Posterior cingulate gyrus (tissue), 11 donors: ENCODE measurements around the gene SLC37A1.
A peak's percentile ranks its signal among the peaks of the same experiment; 100 is the strongest.

Source experiments
- DNase-seq, 10 donors: peaks; one replicate each; pipeline versions ENCODE4 v3.0.0 to v3.0.0-alpha.2; 2020 to 2021; ENCODE audit warnings: mixed read lengths in 3 of 10
- intact Hi-C: fragments of 100-400 bp; cut with DNase I; formaldehyde crosslinking; loops from one replicate; pipeline ENCODE4 v1.15.1; 2023

The SLC37A1 gene

DNA sequence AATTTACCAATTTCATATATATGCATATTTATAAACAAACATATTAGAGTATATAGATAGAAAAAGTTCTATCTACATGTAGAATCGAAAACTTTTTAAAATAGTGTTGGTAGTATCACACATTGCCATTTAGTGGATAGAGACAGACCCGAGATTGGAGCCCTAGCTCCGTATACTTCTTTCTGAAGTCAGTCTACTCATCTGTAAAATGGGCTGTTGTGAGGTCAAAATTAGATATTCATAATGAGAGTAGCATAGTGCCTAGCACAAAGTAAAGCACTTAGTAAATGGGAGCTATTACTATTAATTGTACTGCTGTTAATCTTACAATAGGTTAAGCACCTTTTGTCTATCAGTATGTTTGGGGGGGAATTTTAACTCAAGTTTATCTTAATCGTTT, 13.4 kb upstream of the SLC37A1 start:
- no peak for DNase-seq
- intact Hi-C loops, result no loop called here

GRCh38 chr21:42500736-42501135, 12.9 kb upstream of the SLC37A1 start:
- intact Hi-C loops, result no loop called here
- DNase-seq, result no peak

- DNase-seq, result no peak
- intact Hi-C loops, result no loop called here
These were observed 9.9 kb upstream of the SLC37A1 start for GRCh38 chr21:42503711-42504110.

DNA sequence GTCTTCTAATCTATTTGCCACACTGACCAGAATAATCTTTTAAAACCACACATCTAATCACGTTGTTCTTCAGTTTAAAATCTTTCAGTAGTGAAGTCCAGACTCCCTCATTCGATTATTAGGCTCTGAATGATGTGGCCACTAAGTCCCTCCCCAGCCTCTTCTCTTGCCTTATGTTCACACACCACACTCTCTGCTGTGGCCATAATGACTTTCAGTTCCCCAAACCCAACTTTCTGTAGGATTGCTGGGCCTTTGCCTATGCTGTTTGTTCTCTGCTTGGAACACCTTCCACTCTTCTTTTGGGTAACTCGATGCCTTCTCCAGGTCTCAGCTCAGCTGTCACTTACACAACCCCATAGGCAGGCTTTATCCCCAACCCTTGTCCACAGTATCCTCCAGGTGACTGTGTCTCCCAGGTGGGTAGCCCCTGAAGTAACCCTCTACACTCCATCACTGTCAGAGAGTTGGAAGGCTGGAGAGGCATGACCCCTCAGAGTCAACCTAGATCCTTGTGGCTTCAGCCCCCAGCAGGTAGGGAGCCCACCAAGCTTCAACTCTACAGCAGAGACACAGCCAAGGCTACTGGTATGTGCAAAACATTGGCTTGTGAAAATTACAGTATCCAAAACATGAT, 8.4 kb upstream of the SLC37A1 start:
- no peak for DNase-seq
- intact Hi-C loops, result no loop called here

- intact Hi-C loops, result no loop called here
- no peak for DNase-seq
These were observed 6.2 kb upstream of the SLC37A1 start for GRCh38 chr21:42507418-42507817.

DNA sequence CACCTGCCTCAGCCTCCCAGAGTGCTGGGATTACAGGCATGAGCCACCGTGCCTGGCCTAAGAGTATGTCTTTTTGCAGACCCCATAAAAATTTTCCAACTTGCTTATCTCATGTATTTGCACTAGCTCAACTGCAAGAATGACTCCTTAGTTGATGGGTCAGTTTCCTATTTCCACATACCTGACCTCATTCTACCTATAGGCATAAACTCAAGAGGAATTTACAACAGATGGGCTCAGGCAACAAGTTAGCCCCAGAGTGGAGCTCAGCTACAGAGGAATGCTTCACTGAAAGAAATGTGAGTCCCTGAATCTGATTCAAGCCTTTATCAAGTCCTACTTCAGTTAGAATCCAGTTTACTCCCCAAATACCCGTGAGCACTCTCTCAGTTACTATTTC, 5.3 kb upstream of the SLC37A1 start:
- DNase-seq, result no peak
- intact Hi-C loops, result no loop called here

- no peak for DNase-seq
- intact Hi-C loops, result no loop called here
These were observed 4.4 kb upstream of the SLC37A1 start for GRCh38 chr21:42509244-42509643.

DNA sequence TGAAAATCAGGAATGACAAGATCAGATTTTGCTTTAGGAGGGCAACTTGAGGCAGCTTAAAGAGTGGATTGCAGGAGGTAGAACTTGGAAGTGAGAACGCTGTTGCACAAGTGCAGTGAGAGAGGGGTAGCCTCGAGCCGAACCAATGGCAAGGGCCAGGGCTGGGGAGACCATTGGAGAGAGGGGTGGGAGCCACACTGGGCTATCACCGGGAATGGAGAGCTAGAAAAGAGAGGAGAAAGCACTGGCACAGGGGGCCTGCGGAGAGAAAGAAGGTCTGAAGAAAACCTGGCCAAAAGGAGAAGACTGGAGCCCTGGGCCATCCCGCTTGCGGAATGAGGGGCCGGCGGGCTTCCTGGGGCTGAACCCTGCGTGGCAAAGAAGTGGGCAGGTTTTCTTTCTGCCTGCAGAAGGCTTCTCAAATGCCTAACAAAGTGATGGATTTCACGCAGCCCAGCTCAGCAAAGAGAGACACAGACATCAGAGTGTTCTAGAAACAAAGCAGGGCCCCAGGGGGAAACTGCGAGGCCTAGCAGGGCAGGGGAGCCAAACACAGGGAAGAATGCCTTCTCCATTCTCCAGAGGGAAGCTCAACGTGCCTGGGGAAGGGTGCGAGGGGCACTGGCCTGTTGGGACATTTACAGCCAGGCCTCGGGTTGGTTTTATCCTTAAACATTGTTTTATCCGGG, 1.2 kb upstream of the SLC37A1 start:
- peak in 1 of 10 donors; percentile 63 for DNase-seq
- intact Hi-C loops, result no loop called here

- intact Hi-C loops, result no loop called here
- DNase-seq, result peak in 7 of 10 donors; percentile 39 to 92 (median 51)
These were observed 582 bp downstream of the SLC37A1 start for GRCh38 chr21:42513985-42514882.

DNA sequence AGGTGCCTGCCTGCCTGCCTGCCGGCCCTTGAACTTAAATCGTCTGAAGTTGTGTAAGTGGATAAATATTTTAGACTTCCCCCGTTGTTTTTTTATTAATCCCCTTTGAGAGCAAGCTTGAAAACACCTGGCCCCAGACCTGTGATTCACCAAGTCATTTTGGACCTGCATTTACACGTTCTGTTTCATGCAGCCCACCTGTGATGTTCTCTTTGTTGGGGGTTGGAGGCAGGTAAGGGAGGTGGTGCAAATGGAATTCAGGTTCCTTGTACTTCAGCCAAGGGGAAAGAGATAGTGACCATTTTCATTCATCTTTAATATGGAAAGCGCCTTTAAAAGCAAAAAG, 1.2 kb downstream of the SLC37A1 start:
- intact Hi-C loops, result no loop called here
- peak in 1 of 10 donors; percentile 79 for DNase-seq

DNA sequence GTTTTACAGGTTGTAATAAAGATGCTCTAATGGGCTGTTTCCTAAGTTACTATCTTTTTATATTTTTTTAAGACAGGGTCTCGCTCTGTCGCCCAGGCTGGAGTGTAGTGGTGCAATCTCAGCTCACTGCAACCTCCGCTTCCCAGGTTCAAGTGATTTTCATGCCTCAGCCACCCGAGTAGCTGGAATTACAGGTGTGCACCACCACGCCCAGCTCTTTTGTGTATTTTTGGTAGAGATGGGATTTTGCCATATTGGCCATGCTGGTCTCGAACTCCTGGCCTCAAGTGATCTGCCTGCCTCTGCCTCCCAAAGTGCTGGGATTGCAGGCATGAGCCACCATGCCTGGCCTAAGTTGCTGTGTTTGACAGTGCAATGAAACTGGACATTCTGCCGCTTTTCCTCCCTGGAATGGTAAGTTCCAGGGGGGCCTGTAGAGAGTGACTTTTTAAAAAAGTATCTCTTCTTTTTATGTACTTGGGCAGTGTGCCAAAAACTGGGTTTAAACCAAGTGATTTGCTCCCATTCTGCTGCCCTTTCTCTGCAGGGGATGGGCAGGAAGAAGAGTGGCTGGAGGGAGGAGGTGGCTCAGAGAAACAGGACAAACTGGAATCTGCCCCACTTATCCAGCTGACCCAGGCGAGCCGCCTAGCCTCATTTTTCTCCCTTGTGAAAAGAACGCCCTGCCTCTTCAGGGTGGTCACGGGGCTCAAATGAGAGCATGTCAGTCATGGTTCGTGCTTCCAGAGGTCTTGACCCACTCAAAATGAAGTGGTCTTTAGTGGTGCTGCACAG, 2.3 kb downstream of the SLC37A1 start:
- peak in 1 of 10 donors; percentile 12 for DNase-seq
- intact Hi-C loops, result no loop called here

GRCh38 chr21:42518215-42518614, 4.6 kb downstream of the SLC37A1 start:
- intact Hi-C loops, result no loop called here
- peak in 1 of 10 donors; percentile 39 for DNase-seq

GRCh38 chr21:42518626-42519025, 5.0 kb downstream of the SLC37A1 start:
- no peak for DNase-seq
- intact Hi-C loops, result no loop called here

DNA sequence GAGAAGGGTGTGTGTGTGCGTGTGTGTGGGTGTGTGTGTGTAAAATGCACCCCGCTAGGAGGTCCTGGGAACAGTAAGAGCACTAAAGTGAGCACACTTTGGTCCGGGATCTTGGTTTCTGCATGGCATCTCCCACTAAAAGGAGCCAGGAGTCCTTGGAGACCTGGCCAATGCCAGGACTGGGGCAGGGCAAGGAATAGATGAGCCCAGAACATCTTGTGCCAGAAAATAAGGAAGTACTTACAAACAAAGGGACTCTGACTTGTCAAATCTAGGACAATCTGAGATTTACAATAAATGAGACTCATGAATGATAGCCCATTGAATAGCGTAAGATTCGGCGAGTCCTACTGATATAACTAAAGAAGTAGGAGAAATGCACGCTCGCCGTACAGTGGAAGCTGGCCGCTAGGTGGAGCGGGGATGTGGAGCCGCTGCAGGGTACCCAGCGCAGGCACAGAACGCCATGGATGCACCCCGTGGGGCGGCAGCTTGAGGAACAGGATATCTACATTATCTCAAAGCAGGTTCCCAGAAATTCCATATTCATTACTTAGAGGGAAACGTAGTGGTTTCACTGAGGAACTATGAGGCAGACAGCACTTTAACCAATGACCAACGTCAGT, 7.1 kb downstream of the SLC37A1 start:
- DNase-seq, result peak in 4 of 10 donors; percentile 30 to 90 (median 58)
- intact Hi-C loops, result no loop called here

DNA sequence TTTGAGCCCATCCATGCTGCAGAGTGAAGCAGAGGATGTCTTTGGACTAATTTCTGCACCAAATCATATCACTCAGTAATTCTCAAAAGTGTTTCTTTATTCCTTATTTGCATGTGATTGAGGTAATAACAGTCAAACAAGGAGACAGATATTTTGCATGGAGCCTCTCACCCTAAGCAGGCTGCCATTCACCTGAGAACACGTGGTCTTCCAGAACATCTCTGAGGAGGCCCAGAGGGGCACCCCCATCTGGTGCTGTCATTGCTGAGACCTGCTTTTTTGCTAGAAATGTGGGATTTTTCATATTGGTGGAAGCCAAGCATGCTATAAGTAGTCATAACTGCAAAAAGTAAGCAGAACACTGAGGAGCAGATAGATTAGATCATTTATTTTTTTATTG, 7.7 kb downstream of the SLC37A1 start:
- intact Hi-C loops, result no loop called here
- no peak for DNase-seq

DNA sequence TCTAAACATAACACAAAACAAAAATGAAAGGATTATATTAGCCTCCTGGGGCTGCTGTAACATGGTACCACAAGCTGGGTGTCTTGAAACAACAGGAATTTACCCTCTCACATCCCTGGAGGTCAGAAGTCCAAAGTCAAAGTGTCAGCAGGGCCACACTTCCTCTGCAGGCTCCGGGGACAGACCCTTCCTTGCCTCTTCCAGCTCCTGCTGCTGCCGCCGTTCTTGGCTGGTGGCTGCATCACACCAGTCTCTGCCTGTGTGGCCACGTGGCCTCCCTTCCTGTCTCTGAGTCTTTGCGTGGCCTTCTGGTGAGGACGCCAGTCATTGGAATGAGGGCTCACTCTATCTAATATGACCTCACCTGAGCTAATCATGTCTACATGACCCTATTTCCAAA, 8.2 kb downstream of the SLC37A1 start:
- DNase-seq, result no peak
- intact Hi-C loops, result no loop called here

DNA sequence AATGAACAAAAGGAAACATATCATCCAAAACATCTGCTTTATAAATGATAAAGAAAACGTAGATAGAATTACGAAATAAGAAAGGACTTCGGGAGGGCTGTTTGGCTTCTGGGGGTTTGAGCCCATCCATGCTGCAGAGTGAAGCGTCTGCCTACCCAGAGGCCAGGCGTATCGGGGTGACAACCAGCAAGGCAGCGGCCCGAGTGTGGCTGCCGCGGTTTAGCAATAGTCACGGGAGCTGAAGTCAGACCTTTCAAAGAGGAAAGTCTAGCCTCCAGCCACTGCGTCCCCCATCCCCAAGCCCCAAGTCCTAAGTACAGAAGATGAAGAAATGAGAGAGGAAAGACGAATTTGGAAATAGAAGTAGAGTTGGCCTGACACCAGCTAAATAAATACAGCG, 8.6 kb downstream of the SLC37A1 start:
- intact Hi-C loops, result no loop called here
- no peak for DNase-seq

- peak in 1 of 10 donors; percentile 35 for DNase-seq
- intact Hi-C loops, result no loop called here
These were observed 9.1 kb downstream of the SLC37A1 start for GRCh38 chr21:42522771-42523170.

- DNase-seq, result no peak
- intact Hi-C loops, result no loop called here
These were observed 9.6 kb downstream of the SLC37A1 start for GRCh38 chr21:42523211-42523610.

DNA sequence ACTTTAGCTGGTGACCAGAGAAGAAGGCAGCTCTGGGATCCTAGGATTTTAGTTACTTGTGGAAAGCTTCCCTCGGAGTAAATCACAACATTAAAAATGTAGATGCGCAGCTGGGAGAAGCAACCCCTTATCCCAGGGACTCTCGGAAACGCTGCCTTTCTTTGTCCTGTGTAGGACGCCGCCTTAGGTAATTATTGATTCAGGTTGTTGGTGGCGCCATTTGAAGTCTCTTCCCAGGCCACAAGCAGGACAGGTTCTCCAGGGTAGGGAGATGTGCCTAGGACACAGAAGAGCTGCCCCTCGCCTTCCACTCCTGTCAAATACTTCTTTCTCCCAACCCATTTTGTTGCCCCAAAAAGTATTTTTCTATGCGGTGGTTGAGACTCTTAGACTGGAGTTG, 10.3 kb downstream of the SLC37A1 start:
- intact Hi-C loops, result no loop called here
- no peak for DNase-seq
